SK-N-SH treated with all-trans-retinoic acid at 6 μM for 48 hours (cell line): Measurements from ENCODE around the gene FNDC1.

Experiments used
- ATAC-seq: fragments of 200-7000 bp; cut with Tn5 transposase; 3 replicates; pipeline ENCODE4 v1.9.1; 2020; ENCODE audit warnings: mild to moderate bottlenecking, moderate library complexity
- ARNTL ChIP-seq: fragments of 450-650 bp; formaldehyde crosslinking; IDR thresholded peaks from 2 replicates; pipeline ENCODE4 v1.5.0; 2020; ENCODE audit warnings: low read depth, mild to moderate bottlenecking, moderate library complexity, borderline replicate concordance
- BACH2 ChIP-seq: fragments of 250-450 bp; sonication (Bioruptor Pico); IDR thresholded peaks from 2 replicates; pipeline ENCODE4 v1.9.0; 2021; ENCODE audit warnings: mild to moderate bottlenecking, borderline replicate concordance
- CSDC2 ChIP-seq: fragments of 250-450 bp; sonication (Bioruptor Pico); IDR thresholded peaks from 2 replicates; pipeline ENCODE4 v1.5.0; 2020; ENCODE audit warnings: mild to moderate bottlenecking, moderate library complexity
- ESRRG ChIP-seq: fragments of 250-450 bp; sonication (Bioruptor Pico); IDR thresholded peaks from 2 replicates; pipeline ENCODE4 v1.6.1; 2021; ENCODE audit warnings: mild to moderate bottlenecking
- GLIS3 ChIP-seq: fragments of 250-450 bp; sonication (Bioruptor Pico); IDR thresholded peaks from 2 replicates; pipeline ENCODE4 v1.5.0; 2020; ENCODE audit warnings: mild to moderate bottlenecking, moderate library complexity
- ISL1 ChIP-seq: fragments of 250-450 bp; sonication (Bioruptor Pico); IDR thresholded peaks from 2 replicates; pipeline ENCODE4 v2.1.2; 2022; ENCODE audit warnings: mild to moderate bottlenecking, moderate library complexity
- OSR1 ChIP-seq: fragments of 250-450 bp; sonication (Bioruptor Pico); IDR thresholded peaks from 2 replicates; pipeline ENCODE4 v1.8.0; 2022; ENCODE audit warnings: moderate library complexity, mild to moderate bottlenecking, inconsistent platforms
- PATZ1 ChIP-seq: fragments of 250-450 bp; sonication (Bioruptor Pico); IDR thresholded peaks from 2 replicates; pipeline ENCODE4 v1.8.0; 2020; ENCODE audit warnings: mild to moderate bottlenecking, moderate library complexity, borderline replicate concordance
- RARB ChIP-seq: fragments of 250-450 bp; sonication (Bioruptor Pico); IDR thresholded peaks from 2 replicates; pipeline ENCODE4 v1.8.0; 2021; ENCODE audit warnings: mild to moderate bottlenecking, moderate library complexity
- SNAI2 ChIP-seq: fragments of 250-450 bp; sonication (Bioruptor Pico); IDR thresholded peaks from 2 replicates; pipeline ENCODE4 v1.5.0; 2020; ENCODE audit warnings: mild to moderate bottlenecking, moderate library complexity
- TCF4 ChIP-seq: fragments of 250-450 bp; sonication (Bioruptor Pico); IDR thresholded peaks from 2 replicates; pipeline ENCODE4 v1.8.0; 2021; ENCODE audit warnings: mild to moderate bottlenecking, moderate library complexity, borderline replicate concordance
- TOX ChIP-seq: fragments of 250-450 bp; sonication (Bioruptor Pico); IDR thresholded peaks from 2 replicates; pipeline ENCODE4 v1.8.0; 2021; ENCODE audit warnings: mild to moderate bottlenecking, moderate library complexity, borderline replicate concordance
- ZC3H10 ChIP-seq: fragments of 250-450 bp; sonication (Bioruptor Pico); IDR thresholded peaks from 2 replicates; pipeline ENCODE4 v1.5.1; 2021; ENCODE audit warnings: mild to moderate bottlenecking, moderate library complexity
- ZFP3 ChIP-seq: fragments of 250-450 bp; sonication (Bioruptor Pico); IDR thresholded peaks from 2 replicates; pipeline ENCODE4 v1.5.0; 2020; ENCODE audit warnings: mild to moderate bottlenecking, moderate library complexity
- ZFP30 ChIP-seq: fragments of 450-650 bp; formaldehyde crosslinking; IDR thresholded peaks from 2 replicates; pipeline ENCODE4 v1.5.0; 2022; ENCODE audit warnings: mild to moderate bottlenecking, moderate library complexity
- ZNF565 ChIP-seq: fragments of 450-650 bp; formaldehyde crosslinking; conservative IDR thresholded peaks from 2 replicates; pipeline ENCODE4 v1.5.0; 2020; ENCODE audit warnings: low read depth, mild to moderate bottlenecking, moderate library complexity
- ZNF70 ChIP-seq: fragments of 450-650 bp; formaldehyde crosslinking; IDR thresholded peaks from 2 replicates; pipeline ENCODE4 v1.5.0; 2020; ENCODE audit warnings: mild to moderate bottlenecking, moderate library complexity
- ZNF8 ChIP-seq: fragments of 450-650 bp; formaldehyde crosslinking; IDR thresholded peaks from 2 replicates; pipeline ENCODE4 v1.5.0; 2020; ENCODE audit warnings: mild to moderate bottlenecking, moderate library complexity
- TF ChIP-seq, protein P1 (sequence below): fragments of 250-450 bp; sonication (Bioruptor Pico); IDR thresholded peaks from 2 replicates; pipeline ENCODE4 v1.5.1; 2020; ENCODE audit warnings: low read depth, mild to moderate bottlenecking, moderate library complexity

FNDC1 gene

DNA sequence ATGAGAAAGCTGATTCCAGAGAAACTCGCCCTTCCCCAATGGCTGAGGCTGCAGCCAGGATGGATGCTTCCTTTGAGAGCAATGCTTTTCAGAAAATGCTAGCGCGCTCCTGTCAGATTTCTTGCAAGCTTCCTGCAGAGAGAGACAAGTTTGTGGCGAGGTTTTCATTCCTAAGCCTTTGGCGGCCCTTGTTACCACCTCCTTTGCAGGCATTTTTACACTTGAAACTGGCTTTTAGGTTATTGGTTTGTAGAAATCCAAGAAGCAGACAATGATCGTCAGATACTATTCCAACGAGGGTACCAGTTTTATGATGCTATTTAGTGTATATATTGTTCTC is 1.1 kb downstream of the FNDC1 start:
- TF ChIP-seq ESRRG (CRISPR knock-in tag) (no peak), TCF4 (CRISPR knock-in tag) (no peak), GLIS3 (CRISPR knock-in tag) (no peak), ZNF70 (CRISPR knock-in tag) (no peak), ISL1 (CRISPR knock-in tag) (no peak)
- TF ChIP-seq, all 23 proteins: peak for 0
- ATAC-seq = no peak

DNA sequence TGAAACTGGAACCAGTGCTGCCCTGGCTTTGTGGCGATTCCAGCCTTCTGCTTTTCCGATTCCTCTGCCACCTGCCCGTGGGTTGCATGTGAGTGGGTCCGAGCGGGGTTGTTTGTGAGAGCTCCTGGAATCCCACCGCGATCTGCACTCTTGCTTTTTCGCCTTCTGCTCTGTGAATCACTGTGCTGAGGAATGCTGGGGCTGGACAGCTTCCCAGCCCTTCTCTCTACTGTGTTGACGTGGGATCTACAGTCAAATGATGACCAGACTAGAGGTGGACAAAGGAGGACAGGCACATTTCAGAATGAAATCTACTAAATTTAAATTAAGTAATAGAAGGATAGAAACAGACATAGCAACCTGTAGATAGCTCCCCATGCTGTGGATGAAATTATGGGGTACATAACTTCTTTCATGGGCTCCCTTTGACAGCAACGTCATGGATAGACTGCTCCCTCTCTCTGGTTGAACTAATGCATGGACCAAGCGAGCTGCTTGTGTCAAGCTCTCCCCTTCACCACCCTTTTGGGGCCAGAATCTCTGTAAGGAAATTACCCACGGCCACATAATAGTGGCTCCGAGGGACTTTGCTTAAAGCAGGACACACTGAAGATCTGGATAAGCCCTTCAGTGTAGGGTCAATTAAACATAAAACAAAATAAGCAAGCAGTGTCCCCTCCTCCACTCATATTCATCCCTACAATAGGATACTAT is 2.0 kb downstream of the FNDC1 start:
- TF ChIP-seq, protein P1, sequence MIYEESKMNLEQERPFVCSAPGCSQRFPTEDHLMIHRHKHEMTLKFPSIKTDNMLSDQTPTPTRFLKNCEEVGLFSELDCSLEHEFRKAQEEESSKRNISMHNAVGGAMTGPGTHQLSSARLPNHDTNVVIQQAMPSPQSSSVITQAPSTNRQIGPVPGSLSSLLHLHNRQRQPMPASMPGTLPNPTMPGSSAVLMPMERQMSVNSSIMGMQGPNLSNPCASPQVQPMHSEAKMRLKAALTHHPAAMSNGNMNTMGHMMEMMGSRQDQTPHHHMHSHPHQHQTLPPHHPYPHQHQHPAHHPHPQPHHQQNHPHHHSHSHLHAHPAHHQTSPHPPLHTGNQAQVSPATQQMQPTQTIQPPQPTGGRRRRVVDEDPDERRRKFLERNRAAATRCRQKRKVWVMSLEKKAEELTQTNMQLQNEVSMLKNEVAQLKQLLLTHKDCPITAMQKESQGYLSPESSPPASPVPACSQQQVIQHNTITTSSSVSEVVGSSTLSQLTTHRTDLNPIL (CRISPR knock-in tag) = no peak
- TF ChIP-seq BACH2 (CRISPR knock-in tag) (no peak), ESRRG (CRISPR knock-in tag) (no peak), ZNF565 (no peak), RARB (CRISPR knock-in tag) (no peak), ZFP30 (no peak), SNAI2 (CRISPR knock-in tag) (no peak), TOX (CRISPR knock-in tag) (no peak), CSDC2 (CRISPR knock-in tag) (no peak), PATZ1 (no peak), GLIS3 (CRISPR knock-in tag) (no peak), ZFP3 (CRISPR knock-in tag) (no peak), TCF4 (CRISPR knock-in tag) (no peak), OSR1 (CRISPR knock-in tag) (no peak)
- TF ChIP-seq, all 23 proteins: peak for 0
- no peak for ATAC-seq

- ATAC-seq = no peak
- TF ChIP-seq PATZ1 (no peak), CSDC2 (CRISPR knock-in tag) (no peak), ZNF70 (CRISPR knock-in tag) (no peak)
Measured at GRCh38 chr6:159172091-159172491, 2.9 kb downstream of the FNDC1 start.

DNA sequence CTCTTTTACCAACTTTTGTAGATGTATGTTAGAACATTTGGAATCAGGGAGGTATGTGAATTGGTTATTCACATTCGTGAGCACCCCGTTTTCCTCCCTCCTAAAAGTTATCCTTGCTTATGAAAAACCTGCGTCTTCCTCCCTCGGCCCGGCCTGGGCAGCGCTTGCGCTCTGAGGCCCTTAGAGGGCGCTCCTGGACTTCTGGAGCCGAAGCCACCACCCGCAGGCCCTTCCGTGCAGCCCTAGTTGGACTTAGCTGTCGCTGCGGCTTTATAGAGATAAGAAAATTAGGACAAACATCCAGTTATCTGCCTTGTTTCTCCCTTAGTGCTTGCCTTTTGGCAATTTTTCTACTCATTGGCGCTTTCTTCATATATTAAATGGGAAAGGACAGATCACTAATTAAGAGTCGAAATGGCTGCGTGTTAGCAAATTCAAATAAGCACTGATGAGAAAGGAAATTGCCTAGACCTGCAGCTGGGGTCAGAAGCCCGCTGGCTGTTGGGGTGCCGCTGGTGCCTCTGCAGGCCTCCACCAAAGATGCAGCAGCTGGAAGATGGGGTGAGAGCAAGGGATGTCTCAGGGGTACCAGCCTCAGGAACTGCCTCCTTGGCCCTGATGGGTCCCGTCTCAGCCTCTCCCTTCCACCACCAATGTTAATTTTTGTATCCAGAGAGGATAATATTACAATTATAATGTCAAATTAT is 5.2 kb downstream of the FNDC1 start:
- ATAC-seq = peak; percentile 97
- TF ChIP-seq ZNF565 (no peak), PATZ1 (no peak), ARNTL (CRISPR knock-in tag) (no peak), ZFP30 (no peak), ZC3H10 (CRISPR knock-in tag) (no peak), RARB (CRISPR knock-in tag) (no peak), BACH2 (CRISPR knock-in tag) (no peak), ZFP3 (CRISPR knock-in tag) (no peak), ESRRG (CRISPR knock-in tag) (no peak), TOX (CRISPR knock-in tag) (no peak), ISL1 (CRISPR knock-in tag) (no peak), ZNF8 (CRISPR knock-in tag) (no peak), SNAI2 (CRISPR knock-in tag) (no peak)
- TF ChIP-seq, all 23 proteins: peak for 0
